A549 (cell line): Measurements from ENCODE around the gene WNT7A.

Experiments used
- JUN ChIP-seq, 2 experiments: fragments of >200 bp; sonication (Bioruptor Twin); formaldehyde crosslinking; IDR thresholded peaks; 2 replicates in 1 of 2; 3 replicates in 1 of 2; pipeline ENCODE4 v1.6.1; 2016 to 2017
- TF ChIP-seq, protein P1 (sequence below): fragments of 450-650 bp; IDR thresholded peaks from 2 replicates; pipeline ENCODE4 v1.6.1; 2014; ENCODE audit warnings: antibody characterized with exemption

DNA sequence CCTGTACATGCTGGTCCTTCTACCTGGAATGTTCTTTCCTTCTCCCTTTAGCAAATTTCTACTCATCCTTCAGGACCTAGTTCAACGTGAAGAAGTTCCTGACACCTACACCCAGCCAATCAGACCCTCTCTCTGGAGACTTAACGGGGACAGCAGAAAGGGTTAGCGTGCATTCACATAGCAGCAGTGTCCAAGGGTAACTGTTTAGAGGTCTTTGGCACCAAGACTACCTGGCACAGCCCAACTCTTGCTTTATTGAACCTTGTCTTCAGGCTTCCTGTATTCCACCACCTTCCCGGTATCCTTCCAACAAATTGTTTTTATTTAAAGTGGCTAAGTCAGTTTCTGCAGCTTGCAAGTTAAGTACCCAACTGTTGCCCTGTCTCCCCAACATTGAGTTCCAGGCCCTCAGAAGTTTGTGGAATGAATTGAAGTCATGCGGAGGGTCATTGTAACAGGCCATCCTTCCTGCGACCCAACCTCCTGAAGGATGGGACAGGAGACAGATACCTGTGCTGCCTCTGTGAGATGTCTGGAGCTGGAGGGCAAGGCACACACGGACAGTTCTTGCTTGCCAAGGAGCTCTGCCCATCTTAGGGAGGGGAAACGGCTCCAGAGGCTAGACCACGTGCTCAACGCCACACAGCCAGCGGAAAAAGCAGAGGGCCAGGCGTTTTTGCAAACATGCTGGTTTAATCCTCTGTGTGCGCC, 14.4 kb upstream of the WNT7A start:
- TF ChIP-seq JUN (IDR thresholded peaks at IDR 0.05), result no peak
- TF ChIP-seq, protein P1, sequence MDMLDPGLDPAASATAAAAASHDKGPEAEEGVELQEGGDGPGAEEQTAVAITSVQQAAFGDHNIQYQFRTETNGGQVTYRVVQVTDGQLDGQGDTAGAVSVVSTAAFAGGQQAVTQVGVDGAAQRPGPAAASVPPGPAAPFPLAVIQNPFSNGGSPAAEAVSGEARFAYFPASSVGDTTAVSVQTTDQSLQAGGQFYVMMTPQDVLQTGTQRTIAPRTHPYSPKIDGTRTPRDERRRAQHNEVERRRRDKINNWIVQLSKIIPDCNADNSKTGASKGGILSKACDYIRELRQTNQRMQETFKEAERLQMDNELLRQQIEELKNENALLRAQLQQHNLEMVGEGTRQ, result no peak
